GM12872 (cell line): ENCODE results near the gene ATF5.

Experiments
- CTCF ChIP-seq: IDR thresholded peaks from 3 replicates; pipeline ENCODE4 v1.5.1; 2011; ENCODE audit warnings: low read depth, mild to moderate bottlenecking, low read length, moderate library complexity; ENCODE audit not compliant: insufficient read depth

Gene ATF5

GRCh38 chr19:49896863-49897621 lies 32.0 kb upstream of the ATF5 start, which contains the start of gene IL4I1:
Gene IL4I1, minus strand, starts transcription at chr19:49896887. Its CDS starts 727 bp downstream, at chr19:49896160.
- no peak for TF ChIP-seq CTCF

DNA sequence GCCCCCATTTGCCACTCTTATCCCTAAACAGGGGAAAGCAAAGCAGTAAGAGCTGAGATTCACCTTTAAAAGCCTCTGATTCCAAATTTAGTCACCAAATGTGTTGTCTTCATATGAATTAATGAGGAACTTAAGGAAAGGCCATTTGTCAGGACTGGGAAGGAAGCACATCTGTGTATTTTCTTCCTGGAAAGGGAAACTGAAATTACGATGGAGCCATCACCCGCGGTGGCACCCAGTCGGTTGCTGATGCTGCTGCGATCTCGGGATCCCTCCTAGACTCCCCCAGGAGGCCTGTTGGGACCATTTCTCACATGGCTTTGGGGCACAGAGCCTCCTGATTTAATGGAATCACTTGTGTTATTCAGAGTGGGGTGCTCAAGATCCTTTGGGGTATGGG lies 24.9 kb upstream of the ATF5 start:
- no peak for TF ChIP-seq CTCF

GRCh38 chr19:49906879-49907564 lies 22.0 kb upstream of the ATF5 start:
- TF ChIP-seq CTCF = no peak

GRCh38 chr19:49907745-49908446 lies 21.1 kb upstream of the ATF5 start:
- no peak for TF ChIP-seq CTCF

DNA sequence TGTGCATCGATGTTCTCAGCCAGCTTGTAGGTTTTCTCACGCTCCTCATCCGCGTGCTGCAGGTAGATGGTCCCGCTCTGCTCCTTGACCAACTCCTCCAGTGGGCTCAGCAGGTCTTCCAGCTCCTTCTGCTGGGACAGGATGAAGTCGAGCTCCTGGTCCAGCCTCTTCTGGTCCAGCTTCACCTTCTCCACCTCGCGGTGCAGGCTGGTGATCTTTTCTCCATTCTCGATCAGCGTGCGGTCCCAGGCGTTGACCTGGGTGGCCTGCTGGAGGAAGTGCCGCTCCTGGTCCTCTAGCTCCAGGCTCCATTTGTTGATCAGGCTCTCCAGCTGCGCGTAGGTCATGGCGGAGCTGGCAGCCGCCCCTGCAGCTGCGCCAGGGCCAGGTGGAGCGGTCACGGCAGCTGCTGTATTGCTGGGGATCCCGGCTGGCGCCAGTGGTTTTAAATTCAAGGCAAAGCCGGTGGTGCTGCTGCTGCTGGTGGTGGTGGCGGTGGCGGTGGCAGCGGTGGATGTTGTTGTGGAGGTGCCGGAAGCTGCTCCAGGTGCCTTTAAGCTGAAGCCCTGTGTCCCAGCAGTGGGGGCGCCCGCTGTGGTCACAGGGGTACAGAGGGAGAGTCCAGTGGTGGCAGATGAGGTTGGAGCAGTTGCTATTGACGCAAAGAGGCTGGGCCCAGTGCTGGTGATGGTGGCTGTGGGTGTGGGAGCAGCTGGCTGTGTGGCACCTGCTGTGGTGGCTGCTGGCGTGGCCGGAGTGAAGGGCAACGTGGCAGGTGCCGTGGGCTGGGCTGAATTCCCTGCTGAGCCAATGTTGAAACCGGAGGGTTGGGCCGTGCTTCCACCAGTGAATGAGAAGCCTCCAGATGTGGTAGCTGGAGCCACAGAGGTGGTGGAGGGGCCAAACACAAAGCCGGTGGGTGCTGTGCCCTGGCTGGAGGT lies 20.3 kb upstream of the ATF5 start:
- no peak for TF ChIP-seq CTCF

DNA sequence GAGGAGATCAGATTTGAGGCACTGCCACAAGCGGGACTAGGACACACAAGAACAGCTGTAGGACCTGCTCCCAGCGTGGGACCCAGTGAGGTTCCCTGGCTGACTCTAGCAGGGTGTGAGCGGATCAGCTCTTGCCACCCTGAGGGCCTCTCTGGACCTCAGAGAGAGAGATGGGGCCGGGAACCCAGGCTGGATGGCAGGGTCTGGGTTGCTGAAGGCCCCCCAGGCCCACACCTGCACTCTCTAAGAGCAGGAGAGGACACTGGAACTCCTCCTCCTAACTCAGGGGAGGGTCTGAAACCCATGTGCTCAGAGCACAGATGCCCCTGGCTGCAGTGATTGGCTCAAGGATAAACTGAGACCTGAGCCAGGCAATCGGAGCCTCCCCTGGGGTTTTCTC lies 18.8 kb upstream of the ATF5 start:
- TF ChIP-seq CTCF = no peak
